Bronchial epithelial cell (primary cell): ENCODE data around the gene UBQLN2. TPM values are rescaled to one million over a fixed set of nuclear protein-coding genes. Genes with fewer than 3 reads are reported as not detected.
"Not testable (repeated sequence)": the region's sequence is repeated elsewhere in the genome, so short reads cannot be mapped to it uniquely, and the experiment has no call there.

Source experiments
- DNase-seq: peaks from one replicate; pipeline ENCODE4 v3.0.0-alpha.2; 2010; ENCODE audit warnings: low read depth
- FAIRE-seq: peaks from 2 replicates; lab custom pipeline; 2011; peaks lifted over from hg19 to GRCh38; lab: Jason Lieb, UNC
- H3K27me3 ChIP-seq: 2 replicates; pipeline ENCODE4 v1.5.1; 2011; ENCODE audit warnings: low read length; ENCODE audit not compliant: control insufficient read depth, insufficient read depth
- H3K36me3 ChIP-seq: 2 replicates; pipeline ENCODE4 v1.5.1; 2011; ENCODE audit warnings: low read length; ENCODE audit not compliant: control insufficient read depth, insufficient read depth
- H3K4me3 ChIP-seq: 2 replicates; pipeline ENCODE4 v1.5.1; 2011; ENCODE audit warnings: mild to moderate bottlenecking, low read depth, low read length, control low read depth
- CTCF ChIP-seq: IDR thresholded peaks from 2 replicates; pipeline ENCODE4 v1.5.1; 2011; ENCODE audit warnings: mild to moderate bottlenecking, moderate library complexity, low read length, control low read depth, inconsistent platforms; ENCODE audit not compliant: insufficient read depth, severe bottlenecking
- total RNA-seq: library from RNA; depleted of rRNA; stranded (reverse); fragments of >200 nt; gene quantifications from 2 replicates; pipeline ENCODE4 v1.2.1, GENCODE V29; 2014

Gene UBQLN2
- total RNA-seq, result 4.2 and 5.8 TPM in 2 replicates

- H3K4me3 ChIP-seq, result peak within 1 kb of the TSS; percentile 63
- H3K36me3 ChIP-seq, result peaks cover 2% of the 10 kb centered on the region
- no peak for FAIRE-seq
- peak; percentile 44 for DNase-seq
- no peaks in the 10 kb centered on the region for H3K27me3 ChIP-seq
- TF ChIP-seq CTCF, result peak; percentile 13
These were observed at the start of gene UBQLN2 for GRCh38 chrX:56563231-56564161. Gene UBQLN2 (plus strand): TSS chrX:56563627. CDS start chrX:56563874, 247 bp downstream.

DNA sequence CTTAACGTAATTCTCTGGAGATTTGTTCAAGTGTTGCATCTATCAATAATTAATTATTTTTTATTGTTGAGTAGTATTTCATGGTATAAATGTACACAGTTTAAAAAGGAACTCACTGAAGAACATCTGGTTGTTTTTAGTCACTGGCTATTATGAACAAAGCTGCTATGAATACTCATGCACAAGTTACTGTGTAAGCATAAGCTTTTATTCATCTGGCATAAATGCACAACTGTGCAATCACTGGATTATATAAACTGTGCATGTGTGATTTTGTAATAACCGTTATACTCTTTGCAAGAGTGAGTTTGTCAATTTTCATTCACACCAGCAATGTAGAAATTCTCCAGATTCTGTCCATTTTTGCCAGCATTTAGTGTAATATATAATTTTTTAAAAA, 43.8 kb upstream of the UBQLN2 start:
- TF ChIP-seq CTCF, result no peak
- FAIRE-seq, result no peak
- no peak for DNase-seq

GRCh38 chrX:56529482-56530007, 33.9 kb upstream of the UBQLN2 start:
- H3K4me3 ChIP-seq, H3K36me3 ChIP-seq, DNase-seq, H3K27me3 ChIP-seq, FAIRE-seq: not testable (repeated sequence)

More for the DNA sequence above, 43.8 kb upstream of the UBQLN2 start:
- Histone ChIP-seq H3K36me3 (no peaks in the 10 kb centered on the region), H3K4me3 (no peak overlapping the region), H3K27me3 (no peaks in the 10 kb centered on the region)

DNA sequence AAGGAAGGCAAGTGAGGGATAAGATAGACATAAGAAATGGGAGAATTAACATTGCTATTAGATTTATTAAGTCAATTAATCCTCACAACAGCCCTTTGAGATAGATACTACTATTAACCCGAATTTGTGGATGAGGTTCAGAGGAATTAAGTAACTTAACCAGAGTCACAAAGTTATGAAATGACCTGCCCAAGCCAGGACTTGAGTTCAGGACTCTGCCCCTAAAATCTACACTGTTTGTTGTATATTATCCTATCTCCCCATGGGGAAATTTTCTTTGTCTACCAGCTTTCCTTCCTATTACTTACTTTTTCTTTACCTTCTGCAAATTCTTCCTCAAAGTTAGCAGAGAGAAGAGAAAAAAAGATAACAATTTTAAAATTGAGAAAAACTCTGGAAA, 33.4 kb upstream of the UBQLN2 start:
- TF ChIP-seq CTCF, result no peak
- H3K4me3 ChIP-seq, result no peak overlapping the region
- DNase-seq (no peak), FAIRE-seq (no peak)
- no peaks in the 10 kb centered on the region for H3K27me3 ChIP-seq
- no peaks in the 10 kb centered on the region for H3K36me3 ChIP-seq

DNA sequence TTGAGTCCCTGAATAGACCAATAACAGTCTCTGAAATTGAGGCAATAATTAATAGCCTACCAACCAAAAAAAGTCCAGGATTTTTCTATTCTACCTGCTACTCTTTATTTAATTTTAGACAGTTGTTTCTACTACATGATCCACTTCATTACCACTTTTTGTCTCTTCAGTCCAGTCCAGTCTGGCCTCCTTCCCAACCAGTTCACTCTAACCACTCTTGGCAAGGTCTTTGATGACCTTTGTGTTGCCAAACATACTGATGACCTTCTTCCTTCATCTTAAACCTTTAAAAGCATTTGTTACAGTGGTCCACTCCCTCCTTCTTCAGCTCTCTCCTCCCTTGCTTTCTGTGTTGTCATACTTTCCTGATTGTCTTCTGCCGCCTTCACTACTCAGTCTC, 12.8 kb upstream of the UBQLN2 start:
- FAIRE-seq (no peak), DNase-seq (no peak)
- no peaks in the 10 kb centered on the region for H3K27me3 ChIP-seq
- TF ChIP-seq CTCF, result no peak
- H3K4me3 ChIP-seq, result no peak overlapping the region
- no peaks in the 10 kb centered on the region for H3K36me3 ChIP-seq

DNA sequence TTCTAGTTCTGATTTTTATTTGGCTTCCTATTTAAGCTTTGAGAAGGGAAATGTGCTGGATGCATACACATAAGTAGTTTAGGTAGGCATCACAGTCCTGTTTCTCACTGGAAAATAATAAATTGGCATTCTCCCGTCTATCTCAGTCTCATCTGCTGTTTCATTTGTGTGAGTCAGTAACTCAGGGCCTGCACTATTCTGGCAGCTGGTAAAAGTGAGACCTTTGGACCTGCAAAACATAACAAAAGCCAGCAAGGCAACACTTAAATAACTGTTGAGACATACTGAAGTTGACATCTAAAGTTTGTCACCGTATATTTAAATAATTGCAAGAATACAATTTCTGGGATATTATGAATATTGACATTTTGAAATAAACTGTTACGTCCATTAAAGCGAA, 8.6 kb upstream of the UBQLN2 start:
- Histone ChIP-seq H3K27me3 (no peaks in the 10 kb centered on the region), H3K4me3 (no peak overlapping the region), H3K36me3 (no peaks in the 10 kb centered on the region)
- FAIRE-seq (no peak), DNase-seq (no peak)
- no peak for TF ChIP-seq CTCF
